ENCODE results near the gene KLHL15.

KLHL15 gene

GRCh38 chrX:24002792-24003191, 24.2 kb downstream of the KLHL15 start:
- TF ChIP-seq, protein P1, sequence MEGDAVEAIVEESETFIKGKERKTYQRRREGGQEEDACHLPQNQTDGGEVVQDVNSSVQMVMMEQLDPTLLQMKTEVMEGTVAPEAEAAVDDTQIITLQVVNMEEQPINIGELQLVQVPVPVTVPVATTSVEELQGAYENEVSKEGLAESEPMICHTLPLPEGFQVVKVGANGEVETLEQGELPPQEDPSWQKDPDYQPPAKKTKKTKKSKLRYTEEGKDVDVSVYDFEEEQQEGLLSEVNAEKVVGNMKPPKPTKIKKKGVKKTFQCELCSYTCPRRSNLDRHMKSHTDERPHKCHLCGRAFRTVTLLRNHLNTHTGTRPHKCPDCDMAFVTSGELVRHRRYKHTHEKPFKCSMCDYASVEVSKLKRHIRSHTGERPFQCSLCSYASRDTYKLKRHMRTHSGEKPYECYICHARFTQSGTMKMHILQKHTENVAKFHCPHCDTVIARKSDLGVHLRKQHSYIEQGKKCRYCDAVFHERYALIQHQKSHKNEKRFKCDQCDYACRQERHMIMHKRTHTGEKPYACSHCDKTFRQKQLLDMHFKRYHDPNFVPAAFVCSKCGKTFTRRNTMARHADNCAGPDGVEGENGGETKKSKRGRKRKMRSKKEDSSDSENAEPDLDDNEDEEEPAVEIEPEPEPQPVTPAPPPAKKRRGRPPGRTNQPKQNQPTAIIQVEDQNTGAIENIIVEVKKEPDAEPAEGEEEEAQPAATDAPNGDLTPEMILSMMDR (conservative IDR thresholded peaks at IDR 0.05; ENCODE audit: low read depth, low read length), result no peak
- H3K4me3 ChIP-seq (IDR thresholded peaks at IDR 0.05; ENCODE audit: insufficient read depth, low read depth, low read length), result no peak overlapping the region
- peaks cover 48% of the 10 kb centered on the region for H3K4me1 ChIP-seq (ENCODE audit: low read depth, poor library complexity, severe bottlenecking)
- H3K9ac ChIP-seq, result no peak overlapping the region
- no peaks in the 10 kb centered on the region; the same call in 1 of the 2 replicates for H4K20me1 ChIP-seq (ENCODE audit: insufficient read depth)
- no peaks in the 10 kb centered on the region; the same call in 1 of the 2 replicates for H3K36me3 ChIP-seq (ENCODE audit: insufficient read depth)
- H3K27ac ChIP-seq, result no peak overlapping the region
- H3K79me2 ChIP-seq (ENCODE audit: insufficient read depth, low read depth), result peaks cover 20% of the 10 kb centered on the region; the same call in 1 of the 2 replicates
- no peak overlapping the region for H3K4me2 ChIP-seq
- H2AFZ ChIP-seq (ENCODE audit: low read depth), result no peak overlapping the region
- no peaks in the 10 kb centered on the region for H3K27me3 ChIP-seq (ENCODE audit: insufficient read depth, low read depth)

DNA sequence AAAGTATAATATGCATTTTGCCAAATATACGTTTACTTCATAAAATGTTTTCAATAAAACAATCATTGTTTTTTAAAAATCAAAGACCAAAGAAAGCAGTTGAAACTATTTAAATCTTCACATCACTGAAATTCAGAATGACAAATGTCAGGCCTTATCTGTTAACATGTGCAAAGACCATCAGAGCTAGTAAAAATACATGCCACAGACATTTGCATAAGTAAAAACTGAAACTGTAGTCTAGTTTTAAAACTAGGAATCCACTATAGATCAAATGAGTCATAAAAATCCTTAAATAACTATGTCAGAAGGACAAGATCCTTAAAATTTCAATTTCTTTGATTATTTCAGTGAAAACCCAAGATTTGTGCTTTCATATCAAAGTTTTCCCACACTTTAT, 24.8 kb downstream of the KLHL15 start:
- Histone ChIP-seq H3K9ac (no peak overlapping the region), H3K79me2 (ENCODE audit: insufficient read depth, low read depth) (peaks cover 19% of the 10 kb centered on the region; the same call in 1 of the 2 replicates), H4K20me1 (ENCODE audit: insufficient read depth) (no peaks in the 10 kb centered on the region), H3K27ac (no peak overlapping the region), H3K36me3 (ENCODE audit: insufficient read depth) (no peaks in the 10 kb centered on the region; the same call in 1 of the 2 replicates), H3K4me3 (IDR thresholded peaks at IDR 0.05; ENCODE audit: insufficient read depth, low read depth, low read length) (no peak overlapping the region), H3K4me2 (no peak overlapping the region), H3K4me1 (ENCODE audit: low read depth, poor library complexity, severe bottlenecking) (peaks cover 44% of the 10 kb centered on the region), H3K27me3 (ENCODE audit: insufficient read depth, low read depth) (no peaks in the 10 kb centered on the region), H2AFZ (ENCODE audit: low read depth) (no peak overlapping the region)
- TF ChIP-seq, protein P1 (conservative IDR thresholded peaks at IDR 0.05; ENCODE audit: low read depth, low read length), result no peak

- TF ChIP-seq, protein P1 (conservative IDR thresholded peaks at IDR 0.05; ENCODE audit: low read depth, low read length), result no peak
These were observed 27.3 kb downstream of the KLHL15 start for GRCh38 chrX:23999671-24000070.

DNA sequence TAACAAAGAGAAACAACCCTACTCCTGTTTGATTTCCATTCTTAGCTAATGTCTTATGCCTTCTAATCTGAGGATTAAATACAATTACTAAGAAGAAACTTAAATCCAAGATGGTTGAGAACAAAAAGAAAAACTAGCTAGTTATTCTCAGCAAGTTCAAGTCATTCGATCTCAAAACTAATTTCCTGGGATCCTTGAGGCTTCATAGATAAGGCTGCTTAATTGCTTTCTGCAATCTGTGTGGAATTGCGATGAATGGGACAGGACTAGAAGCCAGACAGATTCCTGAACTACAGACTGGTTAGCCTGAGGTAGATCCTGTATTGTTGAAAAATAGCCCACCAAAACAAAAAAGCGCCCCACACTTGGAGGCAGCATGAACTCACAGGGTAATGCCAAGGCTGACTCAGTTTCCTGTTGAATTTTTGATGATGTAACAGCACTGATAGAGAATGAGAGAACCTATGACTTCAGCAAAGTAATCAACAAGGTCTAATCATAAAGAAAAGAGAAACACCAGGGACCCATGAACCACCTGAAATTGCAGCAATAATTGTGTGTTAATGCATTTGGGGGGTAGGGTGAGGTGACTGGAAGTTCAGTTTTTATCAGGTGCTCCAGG, 33.9 kb downstream of the KLHL15 start:
- H4K20me1 ChIP-seq (ENCODE audit: insufficient read depth), result no peaks in the 10 kb centered on the region
- H3K27ac ChIP-seq, result no peak overlapping the region
- no peak overlapping the region for H2AFZ ChIP-seq (ENCODE audit: low read depth)
- H3K4me2 ChIP-seq, result no peak overlapping the region
- no peak overlapping the region for H3K4me3 ChIP-seq (IDR thresholded peaks at IDR 0.05; ENCODE audit: insufficient read depth, low read depth, low read length)
- H3K9ac ChIP-seq, result no peak overlapping the region
- no peaks in the 10 kb centered on the region for H3K36me3 ChIP-seq (ENCODE audit: insufficient read depth)
- TF ChIP-seq, protein P1 (conservative IDR thresholded peaks at IDR 0.05; ENCODE audit: low read depth, low read length), result no peak
- H3K27me3 ChIP-seq (ENCODE audit: insufficient read depth, low read depth), result no peaks in the 10 kb centered on the region
- no peaks in the 10 kb centered on the region for H3K4me1 ChIP-seq (ENCODE audit: low read depth, poor library complexity, severe bottlenecking)
- no peaks in the 10 kb centered on the region for H3K79me2 ChIP-seq (ENCODE audit: insufficient read depth, low read depth)

More at GRCh38 chrX:23999671-24000070, 27.3 kb downstream of the KLHL15 start:
- Histone ChIP-seq H4K20me1 (ENCODE audit: insufficient read depth) (no peaks in the 10 kb centered on the region), H3K27ac (no peak overlapping the region), H3K79me2 (ENCODE audit: insufficient read depth, low read depth) (peaks cover 15% of the 10 kb centered on the region; the same call in 1 of the 2 replicates), H3K4me1 (ENCODE audit: low read depth, poor library complexity, severe bottlenecking) (peaks cover 25% of the 10 kb centered on the region), H3K36me3 (ENCODE audit: insufficient read depth) (no peaks in the 10 kb centered on the region; the same call in 1 of the 2 replicates), H3K4me3 (IDR thresholded peaks at IDR 0.05; ENCODE audit: insufficient read depth, low read depth, low read length) (no peak overlapping the region), H3K4me2 (no peak overlapping the region), H3K27me3 (ENCODE audit: insufficient read depth, low read depth) (no peaks in the 10 kb centered on the region), H2AFZ (ENCODE audit: low read depth) (no peak overlapping the region), H3K9ac (no peak overlapping the region)
